GM04504 (cell line): ENCODE results near the gene MEIS1.

Experiments
- DNase-seq: peaks from one replicate; pipeline ENCODE4 v3.0.0-alpha.2; 2012; ENCODE audit warnings: low read depth

The MEIS1 gene

DNA sequence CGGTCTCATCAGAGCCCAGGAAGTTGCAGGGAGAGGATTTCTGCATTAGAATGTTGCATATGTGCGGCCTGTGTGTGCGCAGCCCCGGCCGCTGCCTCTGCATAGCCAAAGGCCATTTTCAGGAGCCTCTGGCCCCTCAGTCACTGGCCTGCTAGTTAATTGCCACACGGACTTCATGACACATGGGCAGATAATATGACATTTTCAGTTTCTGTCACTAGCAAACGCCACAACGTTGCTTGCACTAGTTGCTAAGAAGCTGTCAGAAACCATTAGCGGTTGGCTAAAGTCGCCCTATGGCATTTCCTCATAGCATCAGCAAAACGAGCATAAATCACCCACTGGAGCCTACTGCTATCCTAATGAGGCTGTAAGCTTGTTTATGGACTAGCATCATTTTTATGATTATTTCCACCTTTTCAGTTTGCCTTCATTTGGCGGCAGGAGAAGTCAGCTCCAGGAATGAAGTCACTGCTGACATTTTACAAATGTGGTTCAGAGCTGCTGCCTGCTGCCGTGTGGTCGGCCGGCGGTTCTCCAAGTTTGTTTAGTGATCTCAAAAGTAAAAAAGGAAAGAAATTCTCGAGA, 73.7 kb downstream of the MEIS1 start:
- peak; percentile 38 for DNase-seq

GRCh38 chr2:66509326-66509811, 74.4 kb downstream of the MEIS1 start:
- DNase-seq, result no peak

- DNase-seq, result no peak
Observed at GRCh38 chr2:66512626-66513025, 77.7 kb downstream of the MEIS1 start.

DNA sequence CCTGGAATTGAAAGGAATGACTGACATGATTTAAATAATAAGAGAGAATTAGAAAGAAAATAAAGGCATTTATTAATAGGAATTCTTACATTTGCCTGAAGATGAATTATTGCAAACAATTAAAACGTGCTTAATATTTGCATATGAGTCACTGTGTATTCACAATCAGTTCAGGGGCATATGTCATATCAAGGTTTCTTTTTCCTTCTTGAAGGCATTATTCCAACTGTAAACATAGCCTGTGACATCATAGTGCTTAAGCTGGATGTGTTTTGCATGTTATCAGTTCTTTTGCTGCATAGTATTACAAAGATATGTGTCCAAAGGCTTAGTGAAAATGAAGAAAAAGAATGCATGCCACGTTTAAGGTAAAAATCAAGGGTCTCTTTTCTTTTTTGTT, 80.8 kb downstream of the MEIS1 start:
- no peak for DNase-seq

DNA sequence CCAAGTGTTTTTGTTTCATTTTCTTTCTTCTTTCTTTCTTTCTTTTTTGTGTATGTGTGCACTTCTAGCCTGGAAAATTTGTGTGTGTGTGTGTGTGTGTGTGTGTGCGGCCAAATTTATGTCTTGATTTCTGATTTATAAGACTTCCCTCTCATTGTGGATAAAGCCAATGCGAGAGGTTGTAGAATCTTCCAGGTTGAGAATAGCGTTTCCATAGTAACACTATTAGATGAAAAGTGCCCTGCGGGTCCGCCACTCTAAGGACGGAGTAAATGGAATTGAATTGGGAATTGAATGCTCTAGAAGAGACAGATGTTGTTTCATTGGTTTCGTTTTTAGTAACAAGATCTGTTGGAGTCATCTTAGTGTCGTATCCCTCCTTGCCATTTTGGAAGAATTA, 81.6 kb downstream of the MEIS1 start:
- no peak for DNase-seq

GRCh38 chr2:66517772-66518171, 82.8 kb downstream of the MEIS1 start:
- DNase-seq, result no peak

DNA sequence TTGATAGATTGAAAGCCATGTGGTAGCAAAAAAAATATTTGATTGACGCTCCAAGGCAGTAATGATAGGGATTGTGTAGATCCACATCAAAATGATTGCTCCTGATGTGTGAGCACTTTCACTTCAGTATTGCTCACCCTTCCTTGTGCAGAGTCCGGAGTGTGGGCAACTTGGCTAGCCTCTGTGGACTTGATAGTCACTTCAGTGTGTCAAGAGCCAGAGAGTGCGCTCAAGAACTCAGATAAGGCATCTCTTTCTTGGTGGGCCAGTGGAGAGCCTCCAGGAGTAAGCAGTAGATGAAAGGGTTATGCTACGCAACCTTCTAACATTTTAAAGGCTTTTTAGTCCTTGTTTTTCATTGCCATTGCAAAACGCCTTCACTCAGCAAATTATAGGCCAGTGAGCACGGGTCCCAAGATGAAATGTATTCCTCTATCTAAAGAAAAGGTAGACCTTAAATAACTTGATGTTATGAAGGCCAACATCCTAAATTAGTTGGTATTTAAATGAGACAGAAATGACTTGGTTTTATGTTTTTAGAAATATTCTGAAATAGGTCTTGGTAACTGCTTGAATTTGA, 84.4 kb downstream of the MEIS1 start:
- DNase-seq, result no peak

DNA sequence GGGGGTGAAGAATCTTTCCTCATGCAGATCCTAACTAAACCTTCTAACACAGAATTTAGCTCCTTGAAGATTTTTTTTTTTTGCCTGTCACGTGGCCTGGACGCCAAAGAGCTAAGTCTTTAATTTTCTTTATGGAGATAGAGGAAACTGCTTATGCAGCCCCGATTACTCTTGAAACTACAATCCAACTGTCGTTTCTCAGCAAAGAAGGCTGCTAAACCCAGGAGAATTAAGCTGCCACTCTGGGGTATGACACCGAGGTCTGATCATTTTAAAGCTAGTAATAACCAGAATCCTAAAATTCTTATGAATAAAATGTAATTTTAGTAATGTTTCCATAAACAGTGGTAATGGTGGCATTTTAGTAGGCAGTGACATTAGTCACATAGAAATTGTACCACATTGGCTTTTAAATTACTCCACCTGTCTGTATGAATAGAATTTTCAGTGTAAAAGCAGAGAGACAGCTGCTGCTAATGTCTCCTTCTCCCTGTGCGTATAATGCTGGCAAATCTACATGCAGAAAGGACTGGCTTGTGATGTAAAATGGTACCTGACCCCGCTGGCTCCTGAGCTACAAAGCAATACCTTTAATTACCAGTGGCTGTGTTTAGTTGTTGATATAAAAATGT, 86.5 kb downstream of the MEIS1 start:
- DNase-seq, result no peak

DNA sequence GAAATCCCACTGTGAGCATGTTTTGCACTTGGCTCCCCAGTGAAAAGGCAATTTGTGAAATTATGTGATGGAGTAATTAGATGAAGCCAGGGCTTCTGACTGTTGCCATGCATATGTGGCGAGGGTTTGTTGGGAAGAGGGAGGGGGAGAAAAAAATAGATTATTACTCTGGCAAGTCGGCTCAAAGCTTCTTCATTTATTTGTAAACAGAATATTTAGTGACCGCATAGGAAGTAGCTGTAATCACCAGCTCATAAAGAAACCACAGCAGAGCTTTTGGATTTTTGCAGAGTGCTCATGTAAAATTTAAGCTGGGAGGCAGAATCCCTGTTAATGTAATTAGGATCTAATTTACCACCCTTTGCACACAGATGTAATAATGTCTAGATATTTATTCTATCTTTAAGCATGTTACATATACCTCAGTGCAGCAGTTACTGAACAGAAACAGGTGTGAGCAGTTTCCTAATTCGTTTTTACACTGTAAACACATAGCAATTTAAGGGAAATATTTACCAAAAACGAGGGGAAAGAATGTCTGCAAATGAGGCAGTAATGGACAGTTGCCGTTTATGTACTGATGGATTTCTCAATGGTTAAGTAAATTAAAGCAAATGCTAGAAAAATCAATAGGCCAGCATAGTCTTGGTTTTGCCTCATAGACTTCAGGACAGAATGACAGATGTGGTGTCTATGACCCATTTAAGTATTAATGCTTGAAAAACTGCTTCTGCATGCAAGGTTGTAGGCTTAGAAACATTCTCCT, 87.9 kb downstream of the MEIS1 start:
- DNase-seq, result no peak

DNA sequence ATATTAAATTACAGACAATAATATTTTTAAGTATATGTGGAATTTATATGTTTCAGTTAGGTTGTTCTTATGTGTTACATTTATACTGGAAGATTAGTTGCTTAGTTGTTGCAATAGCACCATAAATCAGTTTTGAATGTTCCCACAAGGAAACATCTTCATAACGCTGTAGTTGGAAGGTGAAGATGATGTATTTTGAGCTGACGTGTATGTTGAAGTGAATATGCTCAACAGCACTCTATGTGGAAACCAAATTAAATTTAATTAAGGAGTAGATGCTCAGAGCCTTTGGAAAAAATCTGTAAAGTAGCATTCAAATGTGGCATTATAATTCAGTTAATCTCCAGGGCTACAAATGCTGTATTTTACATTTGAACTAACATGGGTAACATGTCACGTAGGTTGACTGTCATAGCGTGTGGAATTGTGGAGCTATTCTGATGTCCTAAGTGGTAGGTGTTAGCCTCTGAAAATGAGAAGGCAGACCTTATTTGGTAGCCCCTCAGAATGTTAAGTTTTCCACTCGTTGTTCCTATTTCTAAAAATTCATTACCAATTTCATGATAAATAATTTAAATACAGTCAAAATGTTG, 88.5 kb downstream of the MEIS1 start:
- no peak for DNase-seq

GRCh38 chr2:66523990-66524389, 89.1 kb downstream of the MEIS1 start:
- no peak for DNase-seq

- DNase-seq, result no peak
Observed at GRCh38 chr2:66525606-66526005, 90.7 kb downstream of the MEIS1 start.

DNA sequence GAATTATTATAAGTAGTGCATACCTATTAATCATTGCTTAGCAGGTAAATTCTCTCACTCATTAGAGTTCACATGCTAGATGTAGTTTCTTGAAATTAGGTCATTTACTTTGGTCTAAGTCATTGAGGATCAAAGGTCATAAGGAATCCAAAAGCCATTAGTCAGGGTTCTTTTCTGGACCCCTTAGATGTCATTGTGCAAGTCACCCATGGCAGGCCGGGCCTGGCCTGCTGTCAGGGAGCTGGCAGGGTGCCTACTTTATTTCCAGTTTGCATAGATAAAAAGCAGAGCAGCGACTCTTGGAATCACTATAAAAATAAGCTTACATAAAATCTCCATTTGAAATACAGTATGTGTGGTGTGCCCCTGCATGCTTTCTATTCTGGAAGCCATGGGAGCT, 91.3 kb downstream of the MEIS1 start:
- no peak for DNase-seq

DNA sequence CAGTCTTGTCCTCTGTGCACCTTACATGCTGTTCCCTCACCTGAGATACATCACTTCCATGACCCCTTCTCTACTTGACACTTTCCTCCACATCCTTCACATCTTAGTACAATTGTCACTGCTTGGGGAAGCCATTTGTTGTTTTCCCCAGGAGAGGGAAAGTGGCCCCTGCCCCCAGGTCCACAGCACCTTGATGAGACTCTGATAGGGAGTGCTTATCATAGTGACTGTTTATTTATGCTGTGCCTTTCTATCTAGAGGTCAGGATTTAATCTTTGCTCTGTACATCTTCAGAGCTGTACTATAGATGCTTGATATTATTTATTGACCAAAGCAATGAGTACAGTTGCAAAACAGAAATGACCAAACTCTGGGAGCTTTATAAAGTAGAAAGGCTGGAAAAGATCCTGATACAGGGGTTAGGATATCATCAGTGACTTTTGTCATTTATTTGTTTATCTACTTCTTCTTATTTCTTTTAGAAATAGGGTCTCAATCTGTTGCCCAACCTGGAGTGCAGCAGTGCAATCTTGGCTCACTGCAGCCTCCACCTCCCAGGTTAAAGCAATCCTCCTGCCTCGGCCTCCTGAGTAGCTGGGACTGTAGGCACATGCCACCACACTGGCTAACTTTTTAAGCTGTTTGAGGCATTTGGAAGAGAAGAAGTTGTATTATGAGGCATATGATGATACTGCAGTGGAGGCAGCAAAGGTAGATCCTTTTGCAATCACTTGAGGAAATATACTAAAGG, 94.2 kb downstream of the MEIS1 start:
- DNase-seq, result no peak

- DNase-seq, result no peak
Observed at GRCh38 chr2:66530651-66531050, 95.7 kb downstream of the MEIS1 start.

GRCh38 chr2:66531155-66531554, 96.2 kb downstream of the MEIS1 start:
- DNase-seq, result no peak

DNA sequence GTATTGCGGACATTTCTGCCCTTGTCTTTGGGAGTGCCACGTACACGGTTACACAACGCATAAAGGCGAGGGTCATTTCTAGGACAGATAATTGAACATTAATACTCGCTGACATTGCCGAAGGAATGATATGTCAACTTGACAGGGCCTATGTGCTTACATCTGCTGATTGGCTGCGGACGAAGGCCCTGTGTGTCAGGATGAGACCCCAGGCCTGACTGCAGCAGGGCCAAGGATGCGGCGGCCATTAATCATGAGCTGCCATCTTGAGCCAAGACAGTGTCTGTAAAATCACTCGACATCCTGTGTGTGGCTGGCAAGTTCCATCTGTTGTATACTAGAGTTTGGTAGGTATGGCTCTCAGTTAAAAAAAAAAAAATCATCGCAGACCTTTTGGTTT, 96.6 kb downstream of the MEIS1 start:
- no peak for DNase-seq

DNA sequence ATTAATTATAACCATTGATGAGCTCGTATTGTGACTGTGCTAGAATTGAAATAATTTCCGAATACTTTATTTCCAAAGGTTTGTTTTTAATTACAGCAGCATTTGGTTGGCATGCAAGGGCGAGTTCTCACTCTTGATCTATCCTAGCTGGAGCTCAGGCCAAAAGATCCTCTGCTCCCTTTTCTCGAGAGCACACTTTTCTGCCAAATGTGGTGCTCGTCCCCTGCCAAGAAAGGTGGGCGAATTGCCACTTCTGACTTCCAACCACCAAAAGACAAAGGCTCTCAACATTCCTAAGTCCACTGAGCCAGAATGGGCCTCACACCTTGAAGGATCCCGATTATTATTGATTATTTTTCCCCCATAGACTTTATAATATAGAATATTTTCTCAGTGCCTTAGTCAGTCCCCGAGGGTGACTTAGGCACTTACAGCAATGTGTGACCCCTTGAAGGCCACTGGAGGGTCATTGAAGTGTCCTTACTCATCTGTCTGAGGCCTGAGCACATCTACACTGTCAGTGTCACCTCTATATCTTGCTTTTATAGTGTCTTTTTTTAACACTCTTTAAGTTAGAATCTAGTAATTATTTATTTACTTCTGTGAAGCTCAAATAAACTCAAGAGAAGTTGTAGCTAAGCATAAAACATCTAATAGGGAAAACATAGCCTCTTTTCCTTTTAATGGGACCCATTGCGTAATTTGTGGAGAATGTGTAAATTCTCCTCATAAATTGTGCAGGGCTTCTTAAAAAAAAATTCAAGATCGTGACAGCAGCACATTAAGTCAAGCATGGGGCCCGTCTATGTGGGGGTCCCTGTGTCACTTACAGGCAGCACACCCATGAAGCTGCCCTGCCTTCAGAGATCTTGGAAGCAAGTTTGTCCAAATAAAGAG, 98.3 kb downstream of the MEIS1 start:
- DNase-seq, result no peak

DNA sequence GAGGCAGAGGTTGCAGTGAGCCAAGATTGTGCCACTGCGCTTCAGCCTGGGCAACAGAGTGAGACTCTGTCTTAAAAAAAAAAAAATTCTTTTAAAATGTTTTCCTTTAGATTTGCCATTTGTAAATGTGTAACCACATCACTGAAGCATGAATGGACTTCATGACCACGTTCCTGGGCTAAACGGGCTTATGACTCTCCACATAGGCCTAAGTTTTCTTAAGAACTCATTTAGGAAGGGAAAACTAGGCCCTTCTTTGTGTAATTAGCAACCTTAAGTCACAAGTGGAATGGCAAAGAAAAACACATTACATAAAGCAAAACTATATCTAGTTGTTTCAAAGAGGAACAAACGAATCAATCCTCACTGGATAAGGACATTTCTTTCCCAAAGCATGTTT, 99.5 kb downstream of the MEIS1 start:
- no peak for DNase-seq

DNA sequence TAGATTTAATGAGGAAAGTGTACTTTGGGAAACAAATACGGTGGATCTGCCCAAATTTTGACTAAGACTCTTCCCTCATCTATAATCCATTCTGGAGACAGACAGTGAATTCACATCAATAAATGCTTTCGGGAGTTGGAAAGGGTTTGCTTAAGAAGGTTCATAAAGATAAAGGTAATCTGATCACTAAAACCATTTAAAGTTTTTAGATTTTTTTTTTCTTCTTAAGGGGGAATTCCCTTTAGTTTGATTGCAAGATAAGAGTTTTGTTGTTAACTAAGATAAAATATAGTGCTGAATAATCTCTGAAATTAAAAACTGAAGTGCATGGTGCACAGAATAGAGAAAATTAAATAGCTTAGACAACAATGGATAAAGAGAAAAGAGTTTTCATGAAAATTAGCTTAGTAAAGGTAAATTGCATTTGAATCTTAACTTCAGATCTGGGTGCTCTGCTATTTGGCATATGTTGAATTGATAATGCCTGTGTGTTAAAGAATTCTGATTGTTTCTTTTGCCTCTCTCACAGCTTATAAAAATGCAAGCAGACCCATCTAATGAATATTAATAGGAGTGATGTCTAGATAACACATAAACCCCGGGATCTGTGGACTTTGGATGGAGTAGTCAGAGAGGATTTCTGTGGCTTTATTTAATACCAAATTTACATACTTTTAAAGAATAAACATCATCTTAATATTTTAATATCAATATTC, 100.8 kb downstream of the MEIS1 start:
- DNase-seq, result no peak
